Kidney (tissue), 14 donors: ENCODE measurements around the gene ARHGAP8. TPM values are rescaled to one million over a fixed set of nuclear protein-coding genes. Genes with fewer than 3 reads are reported as not detected.

Experiments
- DNase-seq, 5 donors: peaks; one replicate each; pipeline ENCODE4 v3.0.0-alpha.2; 2013 to 2020
- FAIRE-seq: peaks from 2 replicates; lab custom pipeline; 2012; peaks lifted over from hg19 to GRCh38; lab: Jason Lieb, UNC
- H3K27ac ChIP-seq, 2 donors: one replicate each; pipeline ENCODE4 v1.7.0; 2013; ENCODE audit warnings: low read depth in 2 of 2, low read length in 2 of 2, inconsistent platforms in 1 of 2
- H3K27me3 ChIP-seq: one replicate; pipeline ENCODE4 v1.7.1; 2013; ENCODE audit warnings: low read length, inconsistent platforms; ENCODE audit not compliant: control insufficient read depth, insufficient read depth
- H3K36me3 ChIP-seq, 3 donors: one replicate each; pipeline versions ENCODE4 v1.7.0 to v1.7.1; 2013; ENCODE audit warnings: low read length in 3 of 3, control low read depth in 1 of 3, inconsistent platforms in 1 of 3; ENCODE audit not compliant: insufficient read depth in 3 of 3, control insufficient read depth in 2 of 3
- H3K4me1 ChIP-seq, 3 donors: one replicate each; pipeline versions ENCODE4 v1.7.0 to v1.7.1; 2013; ENCODE audit warnings: low read length in 3 of 3, inconsistent platforms in 1 of 3, low read depth in 1 of 3; ENCODE audit not compliant: control insufficient read depth in 2 of 3, insufficient read depth in 2 of 3
- H3K4me3 ChIP-seq, 3 donors: one replicate each; pipeline versions ENCODE4 v1.7.0 to v1.8.1; 2013; ENCODE audit warnings: low read length in 3 of 3, control low read depth in 1 of 3, inconsistent platforms in 1 of 3
- H3K9ac ChIP-seq, 3 donors: one replicate each; pipeline versions ENCODE4 v1.7.0 to v1.7.1; 2013; ENCODE audit warnings: low read length in 3 of 3, control low read depth in 1 of 3, inconsistent platforms in 1 of 3
- H3K9me3 ChIP-seq, 3 donors: one replicate each; pipeline versions ENCODE4 v1.7.0 to v1.7.1; 2013; ENCODE audit warnings: low read length in 3 of 3, control low read depth in 1 of 3, inconsistent platforms in 1 of 3; ENCODE audit not compliant: control insufficient read depth in 2 of 3, insufficient read depth in 1 of 3
- CTCF ChIP-seq: IDR thresholded peaks from 3 replicates; pipeline ENCODE4 v1.5.1; 2012; ENCODE audit warnings: mild to moderate bottlenecking, moderate library complexity, borderline replicate concordance; ENCODE audit not compliant: insufficient read depth; ENCODE audit errors: extremely low read depth
- intact Hi-C: fragments of 100-400 bp; cut with DNase I; formaldehyde crosslinking; loops from one replicate; pipeline ENCODE4 v1.11.1; 2022
- polyA plus RNA-seq: library from polyadenylated mRNA; stranded (reverse); fragments of 350-450 nt; fragmentation: Illumina TruSeq; extraction: RNeasy Lipid Tissue Mini Kit (QIAGEN cat#74804); gene quantifications from one replicate; pipeline ENCODE4 v1.2.3, GENCODE V29; 2014; ENCODE audit warnings: low read depth, low replicate concordance; ENCODE audit not compliant: insufficient read depth
- total RNA-seq: library from RNA; stranded (reverse); fragmentation: NEBNext Ultra II Directional; extraction: Animal tissue kit (Norgen Biotek cat#: 25700); gene quantifications from one replicate; pipeline ENCODE4 v1.2.1, GENCODE V29; 2021
- donor health status: control.
- donor health status: control.
- donor health status: control.
- donor health status: control.
- donor health status: control.
- donor health status: DM: yes; HTN: yes; CAD: no.
- donor health status: Normal renal cell carcinoma (clear cell type).

Gene ARHGAP8
- total and polyA plus RNA-seq, 2 donors from 2014 or later: 30.2 to 35.7 TPM

- FAIRE-seq: no peak
- peaks cover 0 to 13% (median 0%) of the 10 kb centered on the region in 3 donors for H3K4me1 ChIP-seq
- peaks cover 2 to 25% (median 3%) of the 10 kb centered on the region in 3 donors for H3K36me3 ChIP-seq
- no peaks in the 10 kb centered on the region for H3K9me3 ChIP-seq
- intact Hi-C loops: no loop called here
- no peak overlapping the region for H3K4me3 ChIP-seq
- H3K9ac ChIP-seq: no peak overlapping the region
- no peaks in the 10 kb centered on the region for H3K27me3 ChIP-seq
- DNase-seq: peak in 4 of 5 donors; percentile 84 to 94 (median 88)
- H3K27ac ChIP-seq: peak overlapping the region in 1 of 2 donors; percentile 22
- no peak for TF ChIP-seq CTCF
These were observed 22.9 kb upstream of the ARHGAP8 start for GRCh38 chr22:44729391-44730021.

- H3K27me3 ChIP-seq: no peaks in the 10 kb centered on the region
- FAIRE-seq (no peak), DNase-seq (peak in 4 of 5 donors; percentile 72 to 86 (median 78))
- peaks cover 2 to 20% (median 3%) of the 10 kb centered on the region in 3 donors for H3K36me3 ChIP-seq
- no peak overlapping the region for H3K4me3 ChIP-seq
- no peak overlapping the region for H3K9ac ChIP-seq
- no peaks in the 10 kb centered on the region for H3K9me3 ChIP-seq
- TF ChIP-seq CTCF: no peak
- peaks cover 0 to 13% (median 0%) of the 10 kb centered on the region in 3 donors for H3K4me1 ChIP-seq
- no peak overlapping the region for H3K27ac ChIP-seq
- intact Hi-C loops: no loop called here
These were observed 22.4 kb upstream of the ARHGAP8 start for GRCh38 chr22:44730022-44730393.

- DNase-seq: no peak
- Histone ChIP-seq H3K9me3 (no peaks in the 10 kb centered on the region), H3K4me1 (peaks cover 0 to 13% (median 0%) of the 10 kb centered on the region in 3 donors), H3K4me3 (no peak overlapping the region), H3K27me3 (no peaks in the 10 kb centered on the region), H3K36me3 (peaks cover 2 to 14% (median 3%) of the 10 kb centered on the region in 3 donors), H3K9ac (no peak overlapping the region), H3K27ac (no peak overlapping the region)
- no peak for TF ChIP-seq CTCF
- FAIRE-seq: no peak
- intact Hi-C loops: no loop called here
These were observed 21.7 kb upstream of the ARHGAP8 start for GRCh38 chr22:44730490-44731356.
